B cell (primary cell): ENCODE data around the gene SMYD2.

ENCODE experiments used
- CTCF ChIP-seq: fragments of 200-600 bp; IDR thresholded peaks from one replicate; pipeline ENCODE4 v1.8.0; 2022; ENCODE audit warnings: antibody characterized with exemption, mild to moderate bottlenecking
- EZH2 ChIP-seq: IDR thresholded peaks from 2 replicates; pipeline ENCODE4 v1.6.1; 2012; ENCODE audit warnings: borderline replicate concordance, low read depth, mild to moderate bottlenecking, moderate library complexity, low read length; ENCODE audit not compliant: insufficient read depth, poor library complexity, severe bottlenecking

- TF ChIP-seq CTCF: no peak
- no peak for TF ChIP-seq EZH2
Observed at GRCh38 chr1:214341459-214341858, 60.5 kb downstream of the SMYD2 start.
